Gastroesophageal sphincter (tissue), 3 donors: ENCODE results near the gene INPP5A.

ENCODE experiments used
- CTCF ChIP-seq, 4 experiments: fragments of 200-600 bp in 2 of 4; fragments of 450-650 bp in 2 of 4; sonication (generic) in 1 of 4; IDR thresholded peaks; one replicate each; pipeline ENCODE4 v1.5.1; 2017 to 2019; ENCODE audit warnings: antibody characterized with exemption in 4 of 4, mild to moderate bottlenecking in 2 of 4, moderate library complexity in 2 of 4
- POLR2A ChIP-seq, 2 donors: fragments of 450-650 bp; IDR thresholded peaks; one replicate each; pipeline ENCODE4 v1.6.1; 2017; ENCODE audit warnings: antibody characterized with exemption in 2 of 2, mild to moderate bottlenecking in 2 of 2, moderate library complexity in 1 of 2

DNA sequence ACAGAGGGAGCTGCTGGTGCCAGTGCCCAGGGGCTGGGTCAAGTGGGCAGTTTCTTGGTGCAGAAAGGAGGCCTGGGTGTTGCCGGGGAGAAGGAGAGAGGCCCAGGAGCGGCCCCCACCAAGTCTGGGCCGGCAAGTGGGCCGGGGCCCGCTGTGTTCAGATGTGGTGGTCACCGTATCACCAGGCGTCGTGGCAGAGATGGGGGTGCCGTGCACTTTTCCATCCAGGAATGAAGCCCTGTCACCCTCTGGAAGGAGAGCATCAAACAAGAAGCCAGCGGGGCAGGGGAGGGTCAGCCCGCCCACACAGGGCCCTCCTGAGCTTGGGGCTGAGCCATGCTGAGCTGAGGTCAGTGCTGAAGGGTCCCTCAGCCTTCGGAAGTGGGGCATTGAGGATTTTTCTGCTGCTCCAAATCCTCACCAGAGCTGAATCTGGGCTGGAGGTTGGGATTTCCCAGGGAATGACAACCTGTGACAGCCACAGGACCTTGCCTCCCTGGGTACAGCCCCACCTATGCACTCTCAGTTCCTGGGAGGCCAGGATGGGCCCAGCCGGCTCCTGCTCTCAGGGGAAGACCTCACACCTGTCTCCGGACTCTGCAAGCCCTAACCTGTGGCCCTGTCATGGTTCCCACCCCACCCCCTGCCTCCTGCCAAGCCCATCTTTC lies 27.9 kb upstream of the INPP5A start:
- TF ChIP-seq CTCF (IDR thresholded peaks at IDR 0.05) (no peak), POLR2A (IDR thresholded peaks at IDR 0.05) (no peak)
